GM12878 (cell line): Measurements from ENCODE around the gene RFC3.

Source experiments
- BHLHE40 ChIP-seq, 2 experiments: fragments of 450-650 bp in 1 of 2; IDR thresholded peaks; 2 replicates each; pipeline ENCODE4 v1.6.1; 2011 to 2017; ENCODE audit warnings: low read depth in 2 of 2, borderline replicate concordance in 1 of 2, improper control_type of control experiment in 1 of 2, low read length in 1 of 2, mild to moderate bottlenecking in 1 of 2
- EZH2 ChIP-seq: IDR thresholded peaks from 2 replicates; pipeline ENCODE4 v1.6.1; 2012; ENCODE audit warnings: low read depth, mild to moderate bottlenecking, control low read depth, inconsistent platforms, low read length, borderline replicate concordance; ENCODE audit not compliant: control insufficient read depth
- FOS ChIP-seq: IDR thresholded peaks from 3 replicates; pipeline ENCODE4 v1.6.1; 2011; ENCODE audit warnings: borderline replicate concordance; ENCODE audit not compliant: insufficient read length; ENCODE audit errors: extremely low read depth
- PBX3 ChIP-seq: IDR thresholded peaks from 2 replicates; pipeline ENCODE4 v1.6.1; 2011; ENCODE audit warnings: mild to moderate bottlenecking, low read depth, low read length, moderate library complexity; ENCODE audit not compliant: insufficient replicate concordance
- SMC3 ChIP-seq: IDR thresholded peaks from 2 replicates; pipeline ENCODE4 v1.6.1; 2011; ENCODE audit warnings: low read length, improper control_type of control experiment, borderline replicate concordance
- ZBTB33 ChIP-seq: fragments of 450-650 bp; IDR thresholded peaks from 2 replicates; pipeline ENCODE4 v1.6.1; 2017; ENCODE audit warnings: mild to moderate bottlenecking
- TF ChIP-seq, protein P1 (sequence below), 3 experiments: IDR thresholded peaks in 2 of 3; conservative IDR thresholded peaks in 1 of 3; 2 replicates each; pipeline ENCODE4 v1.5.1; 2011; ENCODE audit warnings: low read depth in 3 of 3, low read length in 3 of 3, mild to moderate bottlenecking in 3 of 3, control low read depth in 2 of 3, moderate library complexity in 2 of 3, inconsistent platforms in 1 of 3, mixed read lengths in 1 of 3; ENCODE audit not compliant: control insufficient read depth in 2 of 3, insufficient read depth in 1 of 3; ENCODE audit errors: extremely low read depth in 1 of 3
- TF ChIP-seq, protein P2 (sequence below): fragments of 450-650 bp; IDR thresholded peaks from 2 replicates; pipeline ENCODE4 v1.6.1; 2016; ENCODE audit warnings: mild to moderate bottlenecking

- TF ChIP-seq EZH2 (no peak), SMC3 (no peak), BHLHE40 (IDR thresholded peaks at IDR 0.05; ENCODE audit: borderline replicate concordance in 1 of 2, low read depth in 2 of 2, low read length in 1 of 2) (no peak), FOS (no peak), PBX3 (no peak), ZBTB33 (no peak)
- TF ChIP-seq, protein P1, sequence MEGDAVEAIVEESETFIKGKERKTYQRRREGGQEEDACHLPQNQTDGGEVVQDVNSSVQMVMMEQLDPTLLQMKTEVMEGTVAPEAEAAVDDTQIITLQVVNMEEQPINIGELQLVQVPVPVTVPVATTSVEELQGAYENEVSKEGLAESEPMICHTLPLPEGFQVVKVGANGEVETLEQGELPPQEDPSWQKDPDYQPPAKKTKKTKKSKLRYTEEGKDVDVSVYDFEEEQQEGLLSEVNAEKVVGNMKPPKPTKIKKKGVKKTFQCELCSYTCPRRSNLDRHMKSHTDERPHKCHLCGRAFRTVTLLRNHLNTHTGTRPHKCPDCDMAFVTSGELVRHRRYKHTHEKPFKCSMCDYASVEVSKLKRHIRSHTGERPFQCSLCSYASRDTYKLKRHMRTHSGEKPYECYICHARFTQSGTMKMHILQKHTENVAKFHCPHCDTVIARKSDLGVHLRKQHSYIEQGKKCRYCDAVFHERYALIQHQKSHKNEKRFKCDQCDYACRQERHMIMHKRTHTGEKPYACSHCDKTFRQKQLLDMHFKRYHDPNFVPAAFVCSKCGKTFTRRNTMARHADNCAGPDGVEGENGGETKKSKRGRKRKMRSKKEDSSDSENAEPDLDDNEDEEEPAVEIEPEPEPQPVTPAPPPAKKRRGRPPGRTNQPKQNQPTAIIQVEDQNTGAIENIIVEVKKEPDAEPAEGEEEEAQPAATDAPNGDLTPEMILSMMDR (IDR thresholded peaks at IDR 0.05 in 2 of 3, conservative IDR thresholded peaks at IDR 0.05 in 1 of 3; ENCODE audit: control insufficient read depth in 2 of 3, extremely low read depth in 1 of 3, insufficient read depth in 1 of 3, low read depth in 3 of 3, low read length in 3 of 3), result no peak
- TF ChIP-seq, protein P2, sequence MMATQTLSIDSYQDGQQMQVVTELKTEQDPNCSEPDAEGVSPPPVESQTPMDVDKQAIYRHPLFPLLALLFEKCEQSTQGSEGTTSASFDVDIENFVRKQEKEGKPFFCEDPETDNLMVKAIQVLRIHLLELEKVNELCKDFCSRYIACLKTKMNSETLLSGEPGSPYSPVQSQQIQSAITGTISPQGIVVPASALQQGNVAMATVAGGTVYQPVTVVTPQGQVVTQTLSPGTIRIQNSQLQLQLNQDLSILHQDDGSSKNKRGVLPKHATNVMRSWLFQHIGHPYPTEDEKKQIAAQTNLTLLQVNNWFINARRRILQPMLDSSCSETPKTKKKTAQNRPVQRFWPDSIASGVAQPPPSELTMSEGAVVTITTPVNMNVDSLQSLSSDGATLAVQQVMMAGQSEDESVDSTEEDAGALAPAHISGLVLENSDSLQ, result no peak
These were observed 50.5 kb downstream of the RFC3 start for GRCh38 chr13:33868343-33868994.
